HepG2 (cell line): ENCODE data around the gene GLRX5. TPM values are rescaled to one million over a fixed set of nuclear protein-coding genes. Genes with fewer than 3 reads are reported as not detected.

Experiments used
- ESRRA ChIP-seq: sonication (generic); formaldehyde crosslinking; IDR thresholded peaks from 2 replicates; pipeline ENCODE4 v1.5.1; 2020; ENCODE audit warnings: mild to moderate bottlenecking, low read depth, missing genetic modification reagents
- FOXA1 ChIP-seq, 2 experiments: fragments of 450-650 bp in 1 of 2; sonication (generic) in 1 of 2; formaldehyde crosslinking in 1 of 2; IDR thresholded peaks; 2 replicates each; pipeline versions ENCODE4 v1.4.0 to v1.6.1; 2016 to 2020; ENCODE audit warnings: missing genetic modification reagents in 1 of 2
- HMGXB3 ChIP-seq: sonication (generic); formaldehyde crosslinking; IDR thresholded peaks from 2 replicates; pipeline ENCODE4 v1.4.0; 2020; ENCODE audit warnings: missing genetic modification reagents, borderline replicate concordance
- HOXA5 ChIP-seq: sonication (generic); formaldehyde crosslinking; IDR thresholded peaks from 2 replicates; pipeline ENCODE4 v1.4.0; 2020; ENCODE audit warnings: missing genetic modification reagents
- MNT ChIP-seq: fragments of 450-650 bp; IDR thresholded peaks from 2 replicates; pipeline ENCODE4 v1.6.1; 2016
- MXD4 ChIP-seq: IDR thresholded peaks from 2 replicates; pipeline ENCODE4 v1.6.1; 2016; ENCODE audit warnings: mild to moderate bottlenecking, missing biosample characterization, missing genetic modification reagents
- MYC ChIP-seq: sonication (generic); formaldehyde crosslinking; IDR thresholded peaks from 2 replicates; pipeline ENCODE4 v1.9.0; 2021; ENCODE audit warnings: missing genetic modification reagents, borderline replicate concordance
- NFYC ChIP-seq: IDR thresholded peaks from 2 replicates; pipeline ENCODE4 v1.6.1; 2016; ENCODE audit warnings: missing genetic modification reagents, missing compliant biosample characterization
- NPAS2 ChIP-seq: sonication (generic); formaldehyde crosslinking; IDR thresholded peaks from 2 replicates; pipeline ENCODE4 v1.8.0; 2022; ENCODE audit warnings: mild to moderate bottlenecking, missing genetic modification reagents, borderline replicate concordance
- POGK ChIP-seq: sonication (generic); formaldehyde crosslinking; conservative IDR thresholded peaks from 2 replicates; pipeline ENCODE4 v1.8.0; 2022; ENCODE audit warnings: mild to moderate bottlenecking, moderate library complexity, missing genetic modification reagents
- RBAK ChIP-seq: sonication (generic); formaldehyde crosslinking; IDR thresholded peaks from 2 replicates; pipeline ENCODE4 v1.5.1; 2020; ENCODE audit warnings: mild to moderate bottlenecking, missing genetic modification reagents
- RFX5 ChIP-seq: IDR thresholded peaks from 2 replicates; pipeline ENCODE4 v1.6.1; 2011; ENCODE audit warnings: low read depth, low read length, improper control_type of control experiment
- SSRP1 ChIP-seq: IDR thresholded peaks from 2 replicates; pipeline ENCODE4 v1.6.1; 2016; ENCODE audit warnings: control low read depth
- TARDBP ChIP-seq: sonication (generic); formaldehyde crosslinking; IDR thresholded peaks from 2 replicates; pipeline ENCODE4 v1.8.0; 2022; ENCODE audit warnings: mild to moderate bottlenecking, missing genetic modification reagents
- ZBTB7A ChIP-seq: sonication (generic); formaldehyde crosslinking; IDR thresholded peaks from 2 replicates; pipeline ENCODE4 v1.8.0; 2022; ENCODE audit warnings: mild to moderate bottlenecking, missing genetic modification reagents
- ZFP36 ChIP-seq: fragments of 150-350 bp; IDR thresholded peaks from 2 replicates; pipeline ENCODE4 v1.6.1; 2018; ENCODE audit warnings: borderline replicate concordance, low read length, low read depth; ENCODE audit not compliant: partially characterized antibody
- ZFP36L2 ChIP-seq: sonication (generic); formaldehyde crosslinking; IDR thresholded peaks from 2 replicates; pipeline ENCODE4 v1.4.0; 2020; ENCODE audit warnings: missing genetic modification reagents
- ZFP90 ChIP-seq: sonication (generic); formaldehyde crosslinking; IDR thresholded peaks from 2 replicates; pipeline ENCODE4 v1.8.0; 2022; ENCODE audit warnings: missing genetic modification reagents, mild to moderate bottlenecking, inconsistent platforms, borderline replicate concordance
- ZNF20 ChIP-seq: sonication (generic); formaldehyde crosslinking; IDR thresholded peaks from 2 replicates; pipeline ENCODE4 v1.4.0; 2020; ENCODE audit warnings: mild to moderate bottlenecking, moderate library complexity, missing genetic modification reagents
- ZNF251 ChIP-seq: sonication (generic); formaldehyde crosslinking; IDR thresholded peaks from 2 replicates; pipeline ENCODE4 v1.9.0; 2021; ENCODE audit warnings: mild to moderate bottlenecking, missing genetic modification reagents
- ZNF253 ChIP-seq: sonication (generic); formaldehyde crosslinking; IDR thresholded peaks from 2 replicates; pipeline ENCODE4 v1.8.0; 2022; ENCODE audit warnings: mild to moderate bottlenecking, missing genetic modification reagents, borderline replicate concordance
- ZNF383 ChIP-seq: sonication (generic); formaldehyde crosslinking; IDR thresholded peaks from 2 replicates; pipeline ENCODE4 v1.4.0; 2020; ENCODE audit warnings: missing genetic modification reagents, mild to moderate bottlenecking, borderline replicate concordance
- ZNF672 ChIP-seq: sonication (generic); formaldehyde crosslinking; IDR thresholded peaks from 2 replicates; pipeline ENCODE4 v1.8.1; 2022; ENCODE audit warnings: missing genetic modification reagents
- ZNF781 ChIP-seq: sonication (generic); formaldehyde crosslinking; IDR thresholded peaks from 2 replicates; pipeline ENCODE4 v1.5.1; 2020; ENCODE audit warnings: borderline replicate concordance, mild to moderate bottlenecking, missing genetic modification reagents; ENCODE audit errors: not compliant biosample characterization
- polyA plus RNA-seq, 8 experiments: library from polyadenylated mRNA; depleted of rRNA in 3 of 8; stranded (reverse) in 7 of 8; unstranded in 1 of 8; fragments of >200 nt; fragmentation: Illumina TruSeq in 4 of 8; extraction: Trizol in 4 of 8; gene quantifications; 2 replicates each; pipeline versions ENCODE4 v1.2.1 to v1.2.3, GENCODE V29; 2011 to 2016; ENCODE audit warnings: low read depth in 4 of 8, missing spikeins in 1 of 8, mixed read lengths in 1 of 8; ENCODE audit not compliant: insufficient read depth in 1 of 8
- total RNA-seq, 5 experiments: library from RNA; depleted of rRNA; stranded (reverse); fragments of >200 nt; fragmentation: Illumina TruSeq; extraction: Trizol; gene quantifications; 2 replicates each; pipeline ENCODE4 v1.2.3, GENCODE V29; 2016; ENCODE audit warnings: low read depth in 1 of 5

Gene GLRX5
- total and polyA plus RNA-seq, 2 of the 13 experiments (the other 11 are each of a cell fraction or from before 2014, with no cell fraction given), result 122 to 146 TPM

GRCh38 chr14:95523815-95524448, 10.9 kb upstream of the GLRX5 start (continued):
- TF ChIP-seq MYC (CRISPR knock-in tag) (0 out of 2 replicates have a peak, but pooled peaks have one; percentile 26), ZNF781 (CRISPR knock-in tag) (no peak), FOXA1 (IDR thresholded peaks at IDR 0.05) (no peak), FOXA1 (CRISPR knock-in tag; IDR thresholded peaks at IDR 0.05) (peak; percentile 41; the same call in 1 of the 2 replicates), MNT (no peak), RFX5 (no peak), ZFP36L2 (CRISPR knock-in tag) (no peak), ZFP36 (no peak), ZNF20 (CRISPR knock-in tag) (no peak), ZNF251 (CRISPR knock-in tag) (no peak), NPAS2 (CRISPR knock-in tag) (no peak), HOXA5 (CRISPR knock-in tag) (peak; percentile 48; the same call in 1 of the 2 replicates), HMGXB3 (CRISPR knock-in tag) (no peak), POGK (CRISPR knock-in tag) (no peak), MXD4 (CRISPR knock-in tag) (no peak), ZNF253 (CRISPR knock-in tag) (no peak), NFYC (CRISPR knock-in tag) (no peak), ZFP90 (CRISPR knock-in tag) (no peak), SSRP1 (peak; percentile 7; the same call in 1 of the 2 replicates), RBAK (CRISPR knock-in tag) (no peak), ZNF672 (CRISPR knock-in tag) (no peak), ZBTB7A (no peak), ZNF383 (CRISPR knock-in tag) (no peak), TARDBP (CRISPR knock-in tag) (no peak), ESRRA (CRISPR knock-in tag) (no peak)
